Activated naive CD8-positive, alpha-beta T cell treated with anti-CD3 and anti-CD28 coated beads, Interleukin-2, amount 10 ng/mL, durations not matched to agents 7 days and 5 days (primary cell): ENCODE measurements around the gene FOXI2. TPM values are rescaled to one million over a fixed set of nuclear protein-coding genes. Genes with fewer than 3 reads are reported as not detected.

Source experiments
- ATAC-seq: fragments of 150-1000 bp; cut with Tn5 transposase; one replicate; pipeline ENCODE4 v1.10.0; 2021; ENCODE audit warnings: low read depth, moderate library complexity
- POLR2A ChIA-PET: fragments of 350-600 bp; sonication (Branson Sonifier 250); formaldehyde crosslinking; loops from one replicate; lab custom pipeline; 2021; ENCODE audit warnings: antibody characterized with exemption; lab: Charles Lee
- DNase-seq: peaks from one replicate; pipeline ENCODE4 v3.0.0; 2021
- H3K27ac Mint-ChIP-seq: one replicate; pipeline ENCODE4 v1.8.0; 2022; ENCODE audit warnings: mild to moderate bottlenecking, mixed read lengths
- H3K27me3 Mint-ChIP-seq: one replicate; pipeline ENCODE4 v1.8.0; 2022; ENCODE audit warnings: mild to moderate bottlenecking, moderate library complexity, mixed read lengths
- H3K36me3 Mint-ChIP-seq: one replicate; pipeline ENCODE4 v1.8.0; 2021; ENCODE audit warnings: mild to moderate bottlenecking, mixed read lengths
- H3K4me1 Mint-ChIP-seq: one replicate; pipeline ENCODE4 v1.8.0; 2021; ENCODE audit warnings: mixed read lengths
- H3K4me3 Mint-ChIP-seq: one replicate; pipeline ENCODE4 v1.8.0; 2022; ENCODE audit warnings: mild to moderate bottlenecking, moderate library complexity, mixed read lengths
- H3K9me3 Mint-ChIP-seq: one replicate; pipeline ENCODE4 v1.8.0; 2021; ENCODE audit warnings: mixed read lengths
- total RNA-seq, 2 experiments: library from RNA; stranded (reverse); gene quantifications; one replicate each; pipeline ENCODE4 v1.2.3, GENCODE V29; 2021

Gene FOXI2
- total RNA-seq, 2 experiments from 2014 or later: not detected

DNA sequence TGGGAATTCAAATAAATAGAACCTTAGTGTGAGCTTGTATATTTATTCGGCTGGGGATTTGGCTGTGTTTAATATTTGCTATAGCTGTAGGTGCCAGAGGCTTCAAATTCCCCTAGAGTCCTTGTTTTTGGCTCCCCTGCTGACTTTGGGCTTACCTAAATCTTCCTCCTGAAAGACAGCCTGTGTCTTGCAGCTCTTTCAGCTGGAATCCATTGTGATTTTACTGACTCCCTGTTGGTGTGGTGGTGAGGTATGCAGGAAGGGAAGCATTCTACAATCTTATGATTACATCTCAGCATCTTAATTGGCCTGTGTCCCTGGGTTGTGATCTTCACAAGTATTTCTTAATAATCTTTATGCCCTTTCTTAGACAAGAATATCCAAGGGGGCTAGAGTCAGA lies 25.9 kb downstream of the FOXI2 start:
- DNase-seq: no peak
- Mint-ChIP-seq H3K4me3 (no peak overlapping the region), H3K27ac (no peak overlapping the region)

DNA sequence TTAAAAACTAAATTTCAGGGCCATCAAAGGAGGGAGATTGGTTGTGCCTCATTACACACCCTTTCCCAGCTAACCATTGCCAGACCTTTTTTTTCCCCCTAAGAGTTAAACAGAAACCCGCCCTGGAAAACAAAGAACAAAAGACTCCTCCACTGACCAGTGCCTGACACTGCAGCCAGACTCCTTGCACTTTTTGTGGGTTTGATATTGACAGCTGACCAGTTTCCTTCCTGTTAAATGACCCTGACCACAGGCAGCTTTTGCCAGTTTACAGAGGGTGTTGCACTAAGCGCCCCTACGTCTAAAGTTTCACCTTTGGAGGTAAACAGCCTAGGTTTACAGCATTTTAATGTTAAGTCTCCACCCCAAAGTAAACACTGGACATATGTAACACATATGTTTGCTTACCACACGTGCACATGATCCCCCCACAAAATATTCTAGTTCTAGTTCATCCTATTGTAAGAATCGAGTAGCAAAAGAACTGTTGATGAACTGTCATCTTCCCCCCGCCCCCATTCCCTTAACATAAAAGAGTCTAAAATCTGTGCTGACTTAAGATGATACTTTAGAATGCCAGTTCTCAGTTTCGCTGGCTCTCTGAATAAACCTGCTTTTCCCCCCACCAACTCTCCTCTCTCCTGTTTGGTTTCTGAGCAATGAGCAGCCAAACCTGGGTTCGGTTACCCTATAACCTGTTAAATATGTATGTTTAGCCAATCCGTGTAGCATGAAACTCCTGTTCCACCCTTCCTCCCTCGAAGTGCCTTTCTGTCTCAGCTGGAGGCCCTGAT lies 38.0 kb downstream of the FOXI2 start:
- ATAC-seq (no peak), DNase-seq (no peak)
- POLR2A ChIA-PET: no interaction called here
- Mint-ChIP-seq H3K9me3 (no peaks in the 10 kb centered on the region), H3K36me3 (no peaks in the 10 kb centered on the region), H3K27ac (no peak overlapping the region), H3K27me3 (no peaks in the 10 kb centered on the region), H3K4me3 (no peak overlapping the region), H3K4me1 (no peaks in the 10 kb centered on the region)

More for the DNA sequence above, 25.9 kb downstream of the FOXI2 start:
- ATAC-seq: no peak
- Mint-ChIP-seq H3K4me1 (no peaks in the 10 kb centered on the region), H3K27me3 (peaks cover 8% of the 10 kb centered on the region), H3K36me3 (no peaks in the 10 kb centered on the region), H3K9me3 (no peaks in the 10 kb centered on the region)
- POLR2A ChIA-PET: no interaction called here

DNA sequence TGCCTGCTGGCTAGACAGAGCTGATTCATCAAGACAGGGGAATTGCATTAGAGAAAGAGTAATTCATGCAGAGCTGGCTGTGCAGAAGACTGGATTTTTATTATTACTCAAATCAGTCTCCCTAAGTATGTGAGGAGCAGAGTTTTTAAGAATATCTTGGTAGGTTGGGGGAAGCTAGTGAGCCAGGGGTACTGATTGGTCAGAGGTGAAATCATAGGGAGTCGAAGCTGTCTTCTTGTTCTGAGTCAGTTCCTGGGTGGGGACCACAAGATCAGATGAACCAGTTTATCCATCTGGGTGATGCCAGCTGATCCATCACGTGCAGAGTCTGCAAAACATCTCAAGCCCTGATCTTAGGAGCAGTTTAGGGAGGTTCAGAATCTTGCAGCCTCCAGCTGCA lies 39.8 kb downstream of the FOXI2 start:
- Mint-ChIP-seq H3K4me1 (no peaks in the 10 kb centered on the region), H3K4me3 (no peak overlapping the region), H3K9me3 (no peaks in the 10 kb centered on the region), H3K27me3 (no peaks in the 10 kb centered on the region), H3K27ac (no peak overlapping the region), H3K36me3 (no peaks in the 10 kb centered on the region)
- ATAC-seq (no peak), DNase-seq (no peak)
- POLR2A ChIA-PET: no interaction called here

DNA sequence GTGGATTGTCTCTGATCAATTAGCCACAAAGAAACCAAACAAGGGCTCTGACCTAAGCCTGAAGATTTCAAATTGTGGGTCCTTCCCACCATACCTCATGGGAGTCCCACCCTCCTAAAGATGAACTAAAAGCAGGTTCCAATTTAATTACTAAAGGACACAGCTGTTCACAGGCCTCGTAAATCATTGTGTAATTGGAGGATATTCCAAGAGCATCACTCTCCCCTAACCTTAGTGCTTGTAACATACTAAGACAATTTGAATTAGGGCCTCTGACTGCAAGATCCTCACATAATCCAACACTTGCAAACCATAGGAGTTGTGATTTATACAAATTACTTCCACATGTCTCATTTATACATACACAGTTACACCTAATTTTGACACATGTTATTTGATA lies 44.4 kb downstream of the FOXI2 start:
- no peaks in the 10 kb centered on the region for H3K9me3 Mint-ChIP-seq
- POLR2A ChIA-PET: no interaction called here
- no peak overlapping the region for H3K4me3 Mint-ChIP-seq
- H3K27ac Mint-ChIP-seq: no peak overlapping the region
- ATAC-seq (no peak), DNase-seq (no peak)
- no peaks in the 10 kb centered on the region for H3K36me3 Mint-ChIP-seq
- no peaks in the 10 kb centered on the region for H3K27me3 Mint-ChIP-seq
- no peaks in the 10 kb centered on the region for H3K4me1 Mint-ChIP-seq

DNA sequence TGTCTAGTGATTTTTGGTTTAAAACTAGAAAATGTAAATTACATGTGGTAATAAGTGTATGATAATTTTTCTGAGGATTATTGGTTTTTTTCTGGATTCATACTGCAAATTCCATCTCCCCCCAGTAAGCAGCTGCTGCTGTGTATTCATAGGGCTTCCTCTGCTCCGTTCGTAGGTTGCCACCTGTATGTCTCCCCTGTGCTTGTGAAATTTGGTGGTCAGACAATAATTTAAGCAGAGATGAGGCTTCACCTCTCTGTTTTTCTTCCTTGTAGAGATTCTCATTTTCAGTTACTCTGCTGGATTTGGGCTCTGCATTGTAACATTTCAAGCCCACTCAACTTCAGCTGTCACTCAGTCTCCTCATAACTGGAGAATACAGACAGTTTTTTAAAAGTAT lies 50.9 kb downstream of the FOXI2 start:
- Mint-ChIP-seq H3K4me3 (no peak overlapping the region), H3K9me3 (no peaks in the 10 kb centered on the region), H3K4me1 (no peaks in the 10 kb centered on the region), H3K27me3 (peaks cover 15% of the 10 kb centered on the region), H3K27ac (no peak overlapping the region), H3K36me3 (no peaks in the 10 kb centered on the region)
- no peak for DNase-seq
- ATAC-seq: no peak
- POLR2A ChIA-PET: no interaction called here

DNA sequence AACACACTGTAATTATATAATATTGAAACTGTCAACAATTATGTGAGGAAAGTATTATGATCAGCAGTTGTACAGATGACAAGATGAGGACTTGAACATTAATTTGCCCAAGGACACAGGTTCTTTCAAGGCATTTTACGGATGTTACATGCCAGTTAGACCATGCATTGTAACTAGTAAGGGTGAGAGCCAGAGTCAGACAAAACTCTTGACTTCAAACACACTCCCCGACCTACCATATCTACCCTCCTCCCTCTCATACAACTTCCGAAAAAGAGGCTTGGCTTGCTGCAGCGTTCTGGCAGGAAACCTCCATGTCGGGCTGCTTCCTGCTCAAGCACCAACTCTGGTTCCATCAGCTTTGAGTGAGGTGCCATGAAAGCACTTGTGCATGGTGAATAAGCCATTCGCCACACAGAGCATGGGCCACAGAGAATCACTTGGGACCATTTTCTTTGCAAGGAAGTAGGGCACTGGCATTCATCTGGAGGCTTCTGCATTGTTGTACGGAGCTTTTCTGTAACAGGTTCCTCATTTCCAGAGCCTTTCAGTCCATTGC lies 53.2 kb downstream of the FOXI2 start:
- no peaks in the 10 kb centered on the region for H3K36me3 Mint-ChIP-seq
- no peaks in the 10 kb centered on the region for H3K9me3 Mint-ChIP-seq
- no peak overlapping the region for H3K4me3 Mint-ChIP-seq
- POLR2A ChIA-PET: no interaction called here
- ATAC-seq (no peak), DNase-seq (no peak)
- no peak overlapping the region for H3K27ac Mint-ChIP-seq
- H3K4me1 Mint-ChIP-seq: no peaks in the 10 kb centered on the region
- H3K27me3 Mint-ChIP-seq: peaks cover 15% of the 10 kb centered on the region

Other genes with a start within 250 kb of the FOXI2 start
- gene NPS, start 187.9 kb upstream of the FOXI2 start, total RNA-seq: not detected
- gene CLRN3, start 155.8 kb downstream of the FOXI2 start, total RNA-seq: not detected
- gene PTPRE, start 169.9 kb downstream of the FOXI2 start, total RNA-seq: 10 to 100 TPM; 26.8 to 37.3 TPM